ENCODE data around the gene DDHD1.
"Not testable (repeated sequence)": the region's sequence is repeated elsewhere in the genome, so short reads cannot be mapped to it uniquely, and the experiment has no call there.

The DDHD1 gene

GRCh38 chr14:53152887-53153701, at the start of gene DDHD1:
TSS of gene DDHD1 (minus strand) at chr14:53153323. CDS start at chr14:53153098, 225 bp downstream.
- DNase-seq, result peak; percentile 82

DNA sequence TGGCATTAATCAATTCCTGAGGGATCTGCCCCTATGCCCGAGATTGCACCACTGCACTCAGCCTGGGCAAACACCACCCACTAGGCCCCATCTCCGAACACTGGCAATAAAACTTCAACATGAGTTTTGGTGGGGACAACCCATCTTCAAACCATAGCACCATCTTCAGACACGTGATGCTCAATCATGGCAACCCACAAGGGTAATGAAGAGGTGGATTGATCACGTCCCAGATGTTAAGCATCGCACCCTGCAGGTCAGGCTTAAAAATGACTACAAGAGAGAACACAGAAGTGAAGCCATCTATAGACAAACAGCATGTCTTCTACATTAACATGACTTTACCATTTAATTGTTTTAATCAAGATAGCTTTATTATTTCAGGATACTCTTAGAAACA, 42.8 kb upstream of the DDHD1 start:
- DNase-seq, result no peak

DNA sequence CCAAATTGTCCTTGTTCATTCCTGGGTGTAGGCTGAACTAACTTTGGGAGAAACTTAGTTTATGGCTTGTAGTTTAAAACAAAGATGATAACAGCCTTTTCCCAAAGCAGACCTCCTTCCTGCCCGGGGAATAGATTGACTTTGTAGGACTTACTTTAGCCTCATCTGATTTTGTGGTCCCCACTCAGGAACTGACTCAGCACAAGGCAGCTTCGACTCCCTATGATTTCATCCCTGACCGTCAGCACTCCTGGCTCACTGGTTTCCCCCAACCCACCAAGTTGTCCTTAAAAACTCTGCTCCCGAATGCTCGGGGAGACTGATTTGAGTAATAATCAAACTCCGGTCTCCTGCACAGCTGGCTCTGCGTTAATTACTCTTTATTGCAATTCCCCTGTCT, 40.1 kb upstream of the DDHD1 start:
- DNase-seq, result no peak

GRCh38 chr14:53192052-53192760, 39.1 kb upstream of the DDHD1 start:
- no peak for DNase-seq

GRCh38 chr14:53190938-53191337, 37.8 kb upstream of the DDHD1 start:
- DNase-seq, result no peak

DNA sequence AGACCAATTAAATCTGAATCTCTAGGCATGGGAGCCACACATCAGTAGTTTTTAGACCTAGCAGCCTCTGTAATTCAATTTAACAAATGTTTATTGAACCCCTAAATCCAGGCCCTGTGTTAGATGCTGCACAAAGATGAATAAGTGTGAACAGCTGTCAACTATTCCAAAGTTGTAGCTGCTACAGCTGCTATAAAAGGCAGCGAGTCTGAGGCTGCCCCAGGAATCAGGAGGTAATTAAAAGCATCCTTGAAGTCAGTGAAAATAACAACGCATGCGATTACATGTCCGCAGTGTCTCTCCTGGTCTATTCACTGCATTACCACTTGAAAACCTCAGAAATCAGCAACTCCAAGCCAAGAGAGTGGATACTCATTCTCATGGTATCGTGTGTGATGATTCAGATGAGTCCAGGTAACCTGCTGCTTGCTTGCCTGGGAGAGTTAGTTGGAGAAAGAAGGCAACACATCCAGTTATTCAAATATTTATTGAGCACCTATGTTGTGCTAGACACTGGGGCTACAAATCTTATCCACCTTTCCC, 34.9 kb upstream of the DDHD1 start:
- DNase-seq, result no peak

DNA sequence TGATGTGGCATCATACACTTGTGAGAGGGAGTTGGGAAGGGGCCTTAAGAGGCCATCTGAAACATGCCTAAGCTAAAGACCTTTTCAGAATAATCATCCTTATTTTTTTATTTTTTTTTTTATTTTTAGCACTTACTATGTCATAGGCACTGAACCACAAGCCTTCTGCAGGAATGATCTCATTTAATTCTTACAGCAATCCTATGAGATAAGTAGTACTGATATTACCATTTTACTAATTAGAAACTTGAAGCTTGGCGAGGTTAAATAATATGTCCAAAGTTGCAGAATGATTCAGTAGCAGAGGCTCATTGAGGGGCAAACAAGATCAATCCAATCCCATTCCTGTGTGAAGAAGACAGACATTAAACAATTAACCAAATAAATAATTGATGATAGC, 33.4 kb upstream of the DDHD1 start:
- DNase-seq, result no peak

GRCh38 chr14:53183611-53184010, 30.5 kb upstream of the DDHD1 start:
- peak; percentile 29 for DNase-seq

GRCh38 chr14:53183056-53183455, 29.9 kb upstream of the DDHD1 start:
- DNase-seq, result no peak

- DNase-seq, result not testable (repeated sequence)
Measured at GRCh38 chr14:53181463-53182081, 28.4 kb upstream of the DDHD1 start.

DNA sequence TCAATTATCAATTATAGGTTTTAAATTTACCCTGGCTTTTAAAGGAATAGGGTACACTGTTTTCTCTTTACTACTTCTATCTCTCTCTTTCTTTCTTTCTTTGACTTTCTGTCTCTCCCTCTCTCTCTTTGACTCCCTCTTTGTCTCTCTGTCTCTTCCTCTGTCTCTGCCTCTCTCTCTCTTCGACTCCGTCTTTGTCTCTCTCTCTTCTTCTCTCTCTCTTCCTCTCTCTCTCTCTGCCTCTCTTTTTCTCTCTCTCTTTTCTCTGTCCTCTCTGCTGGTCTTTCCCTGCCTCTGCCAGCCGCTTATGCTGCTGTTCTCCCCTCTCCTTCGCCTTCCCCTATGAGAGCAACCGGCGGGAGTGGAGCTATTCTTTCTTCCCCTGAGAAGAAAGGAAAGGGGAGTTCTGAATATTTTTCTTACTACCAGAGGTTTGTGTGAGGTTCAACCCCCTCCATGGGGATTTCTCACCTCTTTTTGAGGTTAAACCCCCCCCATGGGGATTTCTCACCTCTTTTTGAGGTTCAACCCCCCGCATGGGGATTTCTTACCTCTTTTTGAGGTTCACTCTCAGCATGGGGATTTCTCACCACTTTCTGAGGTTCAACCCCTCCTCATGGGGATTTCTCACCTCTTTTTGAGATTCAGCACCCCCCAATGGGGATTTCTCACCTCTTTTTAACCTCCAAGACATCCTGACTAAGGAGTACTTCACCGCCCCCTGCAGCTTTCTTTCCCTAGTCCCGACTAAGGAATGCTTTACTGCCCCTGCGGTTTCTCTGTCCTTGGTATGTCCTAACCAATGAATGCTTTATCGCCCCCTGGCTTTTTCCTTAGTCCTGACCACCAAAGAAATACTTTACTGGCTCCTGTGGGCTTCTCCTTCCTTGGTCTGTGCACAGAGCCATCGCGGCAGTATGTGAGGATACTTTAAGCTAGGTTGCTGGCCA, 27.4 kb upstream of the DDHD1 start:
- peak; percentile 57 for DNase-seq

- DNase-seq, result not testable (repeated sequence)
Measured at GRCh38 chr14:53179486-53180005, 26.4 kb upstream of the DDHD1 start.

GRCh38 chr14:53175375-53175774, 22.3 kb upstream of the DDHD1 start:
- DNase-seq, result no peak

DNA sequence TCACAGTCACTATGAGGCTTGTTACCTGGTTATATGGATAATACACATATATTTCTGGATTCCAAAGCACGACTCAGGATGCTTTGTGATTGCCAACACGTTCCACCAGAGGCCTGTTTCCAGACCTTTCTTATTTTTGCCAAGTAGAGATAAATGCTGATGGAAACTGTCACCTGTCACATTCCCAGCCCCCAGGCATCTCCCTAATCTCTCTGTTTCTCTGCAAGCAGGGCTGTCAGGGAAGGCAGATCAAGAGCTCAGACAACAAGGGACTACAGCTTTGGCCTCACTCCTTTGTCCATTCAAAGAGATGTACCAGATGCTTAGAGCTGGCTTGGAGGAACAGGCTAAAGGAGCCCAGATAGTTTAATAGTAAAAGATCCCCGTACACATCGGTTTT, 21.8 kb upstream of the DDHD1 start:
- DNase-seq, result no peak

DNA sequence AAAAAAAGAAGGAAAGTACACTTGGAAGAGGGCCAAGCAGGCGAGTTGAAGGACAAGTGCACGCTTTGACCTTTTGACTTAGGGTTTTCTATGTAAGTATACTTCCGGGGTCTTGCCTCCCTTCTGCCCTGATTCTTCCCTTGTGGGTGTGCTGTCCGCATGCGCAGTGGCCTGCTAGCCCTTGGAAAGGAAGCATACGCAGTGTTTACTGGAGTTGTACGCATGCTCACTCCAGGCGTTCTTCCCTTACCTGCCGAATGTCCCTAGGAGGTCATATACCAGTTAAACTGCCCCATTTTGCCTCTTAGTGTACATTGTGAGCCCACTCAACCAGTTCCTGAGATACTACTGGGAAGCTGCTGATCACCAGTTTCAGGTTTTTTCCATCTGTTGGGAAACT, 15.7 kb upstream of the DDHD1 start:
- DNase-seq, result no peak

- no peak for DNase-seq
Measured at GRCh38 chr14:53167602-53168328, 14.6 kb upstream of the DDHD1 start.

GRCh38 chr14:53161758-53162435, 8.8 kb upstream of the DDHD1 start:
- peak; percentile 3 for DNase-seq

GRCh38 chr14:53156238-53156637, 3.1 kb upstream of the DDHD1 start:
- no peak for DNase-seq

GRCh38 chr14:53153702-53154112, 584 bp upstream of the DDHD1 start:
- no peak for DNase-seq

GRCh38 chr14:53152184-53152886, 788 bp downstream of the DDHD1 start:
- peak; percentile 53 for DNase-seq

All from hematopoietic multipotent progenitor cell treated with erythropoietin and hydrocortisone succinate and interleukin-3 and kit ligand, for 8 days (in vitro differentiated cells).